ENCODE measurements around the gene GPX6.

Gene GPX6

DNA sequence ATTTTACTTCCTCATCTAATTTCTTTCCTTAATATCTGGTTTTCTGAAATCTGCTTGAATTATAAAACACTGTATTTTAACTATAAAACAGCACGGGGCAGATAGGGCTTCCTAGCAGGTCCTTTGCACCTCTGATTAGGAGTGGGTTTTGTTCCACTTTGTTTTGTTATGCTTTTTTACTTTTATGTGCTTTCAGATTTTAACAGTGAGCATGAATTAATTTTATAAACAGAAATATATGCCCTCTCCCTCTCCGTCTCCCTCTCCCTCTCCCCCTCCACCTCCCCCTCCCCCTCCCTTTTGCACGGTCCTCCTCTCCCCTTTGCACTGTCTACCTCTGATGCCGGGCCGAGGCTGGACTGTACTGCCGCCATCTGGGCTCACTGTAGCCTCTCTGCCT lies 14.3 kb downstream of the GPX6 start:
- ATAC-seq, result no peak
- TF ChIP-seq ESRRG (CRISPR knock-in tag; IDR thresholded peaks at IDR 0.05), result no peak
- TF ChIP-seq ZNF70 (CRISPR knock-in tag; IDR thresholded peaks at IDR 0.05), result no peak
- no peak for TF ChIP-seq ZNF565 (CRISPR knock-in tag; conservative IDR thresholded peaks at IDR 0.05; ENCODE audit: low read depth)
- TF ChIP-seq PPARA (CRISPR knock-in tag; IDR thresholded peaks at IDR 0.05; ENCODE audit: borderline replicate concordance), result no peak
- TF ChIP-seq, protein P1, sequence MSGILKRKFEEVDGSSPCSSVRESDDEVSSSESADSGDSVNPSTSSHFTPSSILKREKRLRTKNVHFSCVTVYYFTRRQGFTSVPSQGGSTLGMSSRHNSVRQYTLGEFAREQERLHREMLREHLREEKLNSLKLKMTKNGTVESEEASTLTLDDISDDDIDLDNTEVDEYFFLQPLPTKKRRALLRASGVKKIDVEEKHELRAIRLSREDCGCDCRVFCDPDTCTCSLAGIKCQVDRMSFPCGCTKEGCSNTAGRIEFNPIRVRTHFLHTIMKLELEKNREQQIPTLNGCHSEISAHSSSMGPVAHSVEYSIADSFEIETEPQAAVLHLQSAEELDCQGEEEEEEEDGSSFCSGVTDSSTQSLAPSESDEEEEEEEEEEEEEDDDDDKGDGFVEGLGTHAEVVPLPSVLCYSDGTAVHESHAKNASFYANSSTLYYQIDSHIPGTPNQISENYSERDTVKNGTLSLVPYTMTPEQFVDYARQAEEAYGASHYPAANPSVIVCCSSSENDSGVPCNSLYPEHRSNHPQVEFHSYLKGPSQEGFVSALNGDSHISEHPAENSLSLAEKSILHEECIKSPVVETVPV (CRISPR knock-in tag; IDR thresholded peaks at IDR 0.05), result no peak
- no peak for TF ChIP-seq OSR1 (CRISPR knock-in tag; IDR thresholded peaks at IDR 0.05)
- TF ChIP-seq RARB (CRISPR knock-in tag; IDR thresholded peaks at IDR 0.05), result no peak
- TF ChIP-seq, protein P2, sequence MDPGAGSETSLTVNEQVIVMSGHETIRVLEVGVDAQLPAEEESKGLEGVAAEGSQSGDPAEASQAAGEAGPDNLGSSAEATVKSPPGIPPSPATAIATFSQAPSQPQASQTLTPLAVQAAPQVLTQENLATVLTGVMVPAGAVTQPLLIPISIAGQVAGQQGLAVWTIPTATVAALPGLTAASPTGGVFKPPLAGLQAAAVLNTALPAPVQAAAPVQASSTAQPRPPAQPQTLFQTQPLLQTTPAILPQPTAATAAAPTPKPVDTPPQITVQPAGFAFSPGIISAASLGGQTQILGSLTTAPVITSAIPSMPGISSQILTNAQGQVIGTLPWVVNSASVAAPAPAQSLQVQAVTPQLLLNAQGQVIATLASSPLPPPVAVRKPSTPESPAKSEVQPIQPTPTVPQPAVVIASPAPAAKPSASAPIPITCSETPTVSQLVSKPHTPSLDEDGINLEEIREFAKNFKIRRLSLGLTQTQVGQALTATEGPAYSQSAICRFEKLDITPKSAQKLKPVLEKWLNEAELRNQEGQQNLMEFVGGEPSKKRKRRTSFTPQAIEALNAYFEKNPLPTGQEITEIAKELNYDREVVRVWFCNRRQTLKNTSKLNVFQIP (CRISPR knock-in tag; IDR thresholded peaks at IDR 0.05; ENCODE audit: borderline replicate concordance, low read depth), result no peak
- TF ChIP-seq ZC3H10 (CRISPR knock-in tag; IDR thresholded peaks at IDR 0.05), result no peak
- TF ChIP-seq ARNTL (CRISPR knock-in tag; IDR thresholded peaks at IDR 0.05; ENCODE audit: borderline replicate concordance, low read depth), result no peak
- TF ChIP-seq BACH2 (CRISPR knock-in tag; IDR thresholded peaks at IDR 0.05; ENCODE audit: borderline replicate concordance), result no peak
- TF ChIP-seq ZFP30 (CRISPR knock-in tag; IDR thresholded peaks at IDR 0.05), result no peak
- TF ChIP-seq ZFP3 (CRISPR knock-in tag; IDR thresholded peaks at IDR 0.05), result no peak
- TF ChIP-seq, protein P3, sequence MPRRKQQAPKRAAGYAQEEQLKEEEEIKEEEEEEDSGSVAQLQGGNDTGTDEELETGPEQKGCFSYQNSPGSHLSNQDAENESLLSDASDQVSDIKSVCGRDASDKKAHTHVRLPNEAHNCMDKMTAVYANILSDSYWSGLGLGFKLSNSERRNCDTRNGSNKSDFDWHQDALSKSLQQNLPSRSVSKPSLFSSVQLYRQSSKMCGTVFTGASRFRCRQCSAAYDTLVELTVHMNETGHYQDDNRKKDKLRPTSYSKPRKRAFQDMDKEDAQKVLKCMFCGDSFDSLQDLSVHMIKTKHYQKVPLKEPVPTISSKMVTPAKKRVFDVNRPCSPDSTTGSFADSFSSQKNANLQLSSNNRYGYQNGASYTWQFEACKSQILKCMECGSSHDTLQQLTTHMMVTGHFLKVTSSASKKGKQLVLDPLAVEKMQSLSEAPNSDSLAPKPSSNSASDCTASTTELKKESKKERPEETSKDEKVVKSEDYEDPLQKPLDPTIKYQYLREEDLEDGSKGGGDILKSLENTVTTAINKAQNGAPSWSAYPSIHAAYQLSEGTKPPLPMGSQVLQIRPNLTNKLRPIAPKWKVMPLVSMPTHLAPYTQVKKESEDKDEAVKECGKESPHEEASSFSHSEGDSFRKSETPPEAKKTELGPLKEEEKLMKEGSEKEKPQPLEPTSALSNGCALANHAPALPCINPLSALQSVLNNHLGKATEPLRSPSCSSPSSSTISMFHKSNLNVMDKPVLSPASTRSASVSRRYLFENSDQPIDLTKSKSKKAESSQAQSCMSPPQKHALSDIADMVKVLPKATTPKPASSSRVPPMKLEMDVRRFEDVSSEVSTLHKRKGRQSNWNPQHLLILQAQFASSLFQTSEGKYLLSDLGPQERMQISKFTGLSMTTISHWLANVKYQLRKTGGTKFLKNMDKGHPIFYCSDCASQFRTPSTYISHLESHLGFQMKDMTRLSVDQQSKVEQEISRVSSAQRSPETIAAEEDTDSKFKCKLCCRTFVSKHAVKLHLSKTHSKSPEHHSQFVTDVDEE (CRISPR knock-in tag; IDR thresholded peaks at IDR 0.05), result no peak
- no peak for TF ChIP-seq TCF4 (CRISPR knock-in tag; IDR thresholded peaks at IDR 0.05; ENCODE audit: borderline replicate concordance)
- TF ChIP-seq SNAI2 (CRISPR knock-in tag; IDR thresholded peaks at IDR 0.05), result no peak
- TF ChIP-seq CSDC2 (CRISPR knock-in tag; IDR thresholded peaks at IDR 0.05), result no peak
- no peak for TF ChIP-seq ISL1 (CRISPR knock-in tag; IDR thresholded peaks at IDR 0.05)
- no peak for TF ChIP-seq GLIS3 (CRISPR knock-in tag; IDR thresholded peaks at IDR 0.05)
- TF ChIP-seq, protein P4, sequence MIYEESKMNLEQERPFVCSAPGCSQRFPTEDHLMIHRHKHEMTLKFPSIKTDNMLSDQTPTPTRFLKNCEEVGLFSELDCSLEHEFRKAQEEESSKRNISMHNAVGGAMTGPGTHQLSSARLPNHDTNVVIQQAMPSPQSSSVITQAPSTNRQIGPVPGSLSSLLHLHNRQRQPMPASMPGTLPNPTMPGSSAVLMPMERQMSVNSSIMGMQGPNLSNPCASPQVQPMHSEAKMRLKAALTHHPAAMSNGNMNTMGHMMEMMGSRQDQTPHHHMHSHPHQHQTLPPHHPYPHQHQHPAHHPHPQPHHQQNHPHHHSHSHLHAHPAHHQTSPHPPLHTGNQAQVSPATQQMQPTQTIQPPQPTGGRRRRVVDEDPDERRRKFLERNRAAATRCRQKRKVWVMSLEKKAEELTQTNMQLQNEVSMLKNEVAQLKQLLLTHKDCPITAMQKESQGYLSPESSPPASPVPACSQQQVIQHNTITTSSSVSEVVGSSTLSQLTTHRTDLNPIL (CRISPR knock-in tag; IDR thresholded peaks at IDR 0.05; ENCODE audit: low read depth), result no peak

DNA sequence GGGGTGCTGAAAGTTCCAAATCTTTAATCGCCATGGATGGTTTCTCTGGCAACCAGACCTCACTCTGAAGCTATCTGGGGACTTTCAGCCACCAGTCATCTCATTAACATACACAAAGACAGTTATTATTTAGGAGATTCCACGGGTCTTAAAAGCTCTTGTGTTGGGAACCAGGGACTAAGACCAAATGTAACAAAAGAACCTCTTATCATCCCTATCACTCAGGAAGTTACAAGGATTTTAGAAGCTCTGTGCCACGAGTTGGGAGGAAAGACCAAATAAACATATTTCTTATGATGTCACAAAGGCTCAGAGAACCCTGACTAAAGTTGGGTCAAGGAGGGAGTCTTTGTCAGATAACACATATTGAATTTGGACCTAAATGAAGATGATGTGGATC lies 17.7 kb downstream of the GPX6 start:
- TF ChIP-seq ZNF70 (CRISPR knock-in tag; IDR thresholded peaks at IDR 0.05) (no peak), ZNF8 (CRISPR knock-in tag; IDR thresholded peaks at IDR 0.05) (no peak), PPARA (CRISPR knock-in tag; IDR thresholded peaks at IDR 0.05; ENCODE audit: borderline replicate concordance) (no peak), SNAI2 (CRISPR knock-in tag; IDR thresholded peaks at IDR 0.05) (no peak), OSR1 (CRISPR knock-in tag; IDR thresholded peaks at IDR 0.05) (no peak), TOX (CRISPR knock-in tag; IDR thresholded peaks at IDR 0.05; ENCODE audit: borderline replicate concordance) (no peak), ZFP30 (CRISPR knock-in tag; IDR thresholded peaks at IDR 0.05) (no peak), GLIS3 (CRISPR knock-in tag; IDR thresholded peaks at IDR 0.05) (no peak), ARNTL (CRISPR knock-in tag; IDR thresholded peaks at IDR 0.05; ENCODE audit: borderline replicate concordance, low read depth) (no peak)
- ATAC-seq, result no peak

DNA sequence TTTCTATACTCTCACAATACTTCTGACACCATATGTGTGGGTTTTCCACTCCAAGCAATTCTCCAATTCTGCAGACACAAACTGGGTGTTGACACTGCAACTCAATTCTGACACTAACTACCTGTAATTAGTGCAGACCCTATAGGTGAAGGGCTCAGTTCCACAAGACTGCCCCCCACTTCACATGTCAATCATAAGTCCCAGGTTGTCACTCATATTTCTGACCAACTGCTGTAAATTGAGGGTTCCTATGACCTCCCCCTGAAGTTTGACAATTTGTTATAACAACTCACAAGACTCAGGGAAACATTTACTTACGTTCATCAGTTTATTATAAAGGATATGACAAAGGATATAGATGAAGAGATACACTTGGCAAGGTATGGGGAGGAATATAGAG lies 18.3 kb downstream of the GPX6 start:
- no peak for ATAC-seq
- TF ChIP-seq ZNF8 (CRISPR knock-in tag; IDR thresholded peaks at IDR 0.05), result no peak
- TF ChIP-seq TCF4 (CRISPR knock-in tag; IDR thresholded peaks at IDR 0.05; ENCODE audit: borderline replicate concordance), result no peak
- TF ChIP-seq, protein P3 (CRISPR knock-in tag; IDR thresholded peaks at IDR 0.05), result no peak
- TF ChIP-seq, protein P4 (CRISPR knock-in tag; IDR thresholded peaks at IDR 0.05; ENCODE audit: low read depth), result no peak
- TF ChIP-seq ZC3H10 (CRISPR knock-in tag; IDR thresholded peaks at IDR 0.05), result no peak
- no peak for TF ChIP-seq PPARA (CRISPR knock-in tag; IDR thresholded peaks at IDR 0.05; ENCODE audit: borderline replicate concordance)
- TF ChIP-seq ESRRG (CRISPR knock-in tag; IDR thresholded peaks at IDR 0.05), result no peak
- no peak for TF ChIP-seq SNAI2 (CRISPR knock-in tag; IDR thresholded peaks at IDR 0.05)
- TF ChIP-seq ZFP3 (CRISPR knock-in tag; IDR thresholded peaks at IDR 0.05), result no peak
- TF ChIP-seq, protein P2 (CRISPR knock-in tag; IDR thresholded peaks at IDR 0.05; ENCODE audit: borderline replicate concordance, low read depth), result no peak
- no peak for TF ChIP-seq ZNF70 (CRISPR knock-in tag; IDR thresholded peaks at IDR 0.05)
- TF ChIP-seq, protein P1 (CRISPR knock-in tag; IDR thresholded peaks at IDR 0.05), result no peak
